HG02623 (cell line): ENCODE measurements around the gene RTL5.

Source experiments
- ATAC-seq: cut with Tn5 transposase; IDR thresholded peaks from one replicate; pipeline ENCODE4 v1.9.1; 2021; ENCODE audit warnings: moderate library complexity; ENCODE audit not compliant: unreplicated experiment

The RTL5 gene

GRCh38 chrX:72110051-72110875, 21.5 kb downstream of the RTL5 start:
- ATAC-seq = no peak

- no peak for ATAC-seq
These were observed 23.0 kb downstream of the RTL5 start for GRCh38 chrX:72108666-72109065.

DNA sequence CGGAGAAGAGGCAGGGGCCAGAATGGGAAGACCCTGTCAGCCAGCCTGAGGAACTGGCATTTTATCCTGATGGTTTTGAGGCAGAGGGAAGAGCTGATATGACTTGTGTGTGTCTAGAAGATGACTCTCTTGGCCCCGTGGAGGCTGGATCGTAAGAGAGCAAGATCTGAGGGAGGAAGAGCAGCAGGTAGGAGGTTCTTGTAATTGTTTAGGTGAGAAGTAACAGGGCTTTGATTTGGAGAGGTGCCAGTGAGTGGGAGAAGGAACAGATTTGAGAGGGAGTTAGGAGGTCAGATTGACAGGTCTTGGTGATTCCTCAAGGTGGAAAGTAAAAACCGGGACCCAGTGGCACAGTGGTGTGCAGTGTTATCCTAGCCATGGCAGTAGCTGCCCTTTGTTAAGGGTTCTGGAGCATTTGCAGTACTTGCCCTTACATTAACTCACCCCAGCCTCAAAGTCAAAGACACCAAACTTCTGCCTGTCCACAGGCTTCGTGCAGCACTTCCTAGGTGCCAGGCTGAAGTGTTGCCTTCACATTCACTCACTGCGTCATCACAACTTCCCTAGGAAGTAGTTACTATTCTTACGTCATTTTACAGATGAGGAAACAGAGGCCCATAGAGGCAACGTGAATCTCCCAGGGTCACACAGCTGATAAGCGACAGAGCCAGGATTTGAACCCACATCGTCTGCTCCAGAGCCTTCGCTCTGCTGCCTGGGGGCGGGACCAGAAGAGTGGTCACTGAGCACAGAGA, 23.7 kb downstream of the RTL5 start:
- no peak for ATAC-seq

DNA sequence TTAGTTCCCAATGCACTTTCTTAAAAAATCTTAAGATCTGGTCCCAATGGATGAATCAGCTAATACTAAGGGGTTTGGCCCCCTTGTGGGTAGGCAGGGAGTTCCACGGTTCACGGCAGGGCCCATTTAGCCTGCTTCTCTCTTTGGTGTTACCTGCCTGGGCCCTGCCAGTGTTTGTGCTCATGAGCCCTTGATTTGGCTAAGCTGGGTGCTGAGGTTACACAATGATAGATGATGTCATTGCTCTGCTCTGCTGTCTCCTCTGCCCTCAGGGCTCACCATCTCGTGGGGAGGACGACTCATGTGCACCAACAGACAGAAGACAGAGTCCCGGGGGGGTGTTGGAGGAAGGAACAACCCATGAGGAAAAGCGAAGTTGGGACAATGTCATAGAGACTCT, 24.4 kb downstream of the RTL5 start:
- ATAC-seq = no peak

DNA sequence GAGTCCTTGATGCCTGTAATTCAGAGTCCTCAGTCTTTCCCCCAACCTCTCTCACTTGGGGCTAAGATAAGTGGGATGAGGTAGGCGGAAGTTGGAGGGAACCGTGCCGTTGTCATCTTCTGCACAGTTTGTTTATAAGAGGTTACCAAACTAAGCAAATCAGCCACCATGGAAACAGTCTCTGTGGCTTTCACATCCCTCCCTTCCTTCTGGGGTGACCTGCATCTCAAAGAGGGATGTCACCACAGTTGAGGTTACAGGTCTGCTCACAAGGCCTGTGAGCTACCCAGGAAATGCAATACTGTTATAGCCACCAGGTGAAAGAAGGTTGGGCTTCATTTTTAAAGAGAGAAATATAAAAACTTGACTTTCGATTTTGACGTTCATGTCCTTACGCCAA, 26.3 kb downstream of the RTL5 start:
- ATAC-seq = peak; percentile 56

- ATAC-seq = no peak
These were observed 29.0 kb downstream of the RTL5 start for GRCh38 chrX:72102760-72103159.

DNA sequence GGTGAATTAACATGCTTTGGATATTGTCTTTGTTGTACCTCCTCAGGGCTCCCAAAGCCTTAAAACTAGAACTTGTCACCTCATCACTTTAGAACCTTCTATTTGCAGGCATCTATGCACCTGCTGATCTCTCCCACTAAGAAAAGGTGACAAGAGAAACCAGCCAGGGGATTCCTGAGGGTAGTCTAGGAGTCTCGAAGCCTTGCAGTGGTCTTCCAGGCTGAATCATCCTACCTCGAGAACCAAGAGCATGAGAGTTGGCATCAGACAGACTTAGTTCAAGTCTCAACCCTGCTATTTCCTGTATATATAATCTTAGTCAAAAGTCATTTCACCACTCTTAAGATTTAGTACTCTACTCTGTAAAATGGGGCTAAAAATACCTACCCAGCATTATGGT, 29.6 kb downstream of the RTL5 start:
- ATAC-seq = no peak

DNA sequence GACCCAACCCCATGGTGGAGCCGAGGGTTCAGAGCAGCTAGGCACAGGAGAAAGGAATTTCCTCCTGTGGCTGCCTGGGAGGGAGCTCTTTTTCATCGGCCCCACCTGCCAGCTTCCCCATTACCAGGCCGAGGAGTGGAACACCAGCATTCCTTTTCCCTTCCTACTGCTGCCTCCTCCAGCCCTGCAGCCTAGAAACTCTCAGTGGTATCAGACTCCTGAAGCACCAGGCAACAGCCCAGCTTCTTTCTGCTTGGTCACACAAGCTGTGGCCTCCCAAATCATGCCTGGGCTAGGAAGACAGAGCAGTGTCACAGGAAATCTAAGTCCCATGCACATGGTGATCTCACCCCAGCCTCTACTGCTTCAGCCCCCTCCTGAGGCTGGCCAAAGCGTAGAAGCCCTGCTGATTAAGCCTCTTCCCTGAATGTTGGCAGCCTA, 30.1 kb downstream of the RTL5 start:
- no peak for ATAC-seq

DNA sequence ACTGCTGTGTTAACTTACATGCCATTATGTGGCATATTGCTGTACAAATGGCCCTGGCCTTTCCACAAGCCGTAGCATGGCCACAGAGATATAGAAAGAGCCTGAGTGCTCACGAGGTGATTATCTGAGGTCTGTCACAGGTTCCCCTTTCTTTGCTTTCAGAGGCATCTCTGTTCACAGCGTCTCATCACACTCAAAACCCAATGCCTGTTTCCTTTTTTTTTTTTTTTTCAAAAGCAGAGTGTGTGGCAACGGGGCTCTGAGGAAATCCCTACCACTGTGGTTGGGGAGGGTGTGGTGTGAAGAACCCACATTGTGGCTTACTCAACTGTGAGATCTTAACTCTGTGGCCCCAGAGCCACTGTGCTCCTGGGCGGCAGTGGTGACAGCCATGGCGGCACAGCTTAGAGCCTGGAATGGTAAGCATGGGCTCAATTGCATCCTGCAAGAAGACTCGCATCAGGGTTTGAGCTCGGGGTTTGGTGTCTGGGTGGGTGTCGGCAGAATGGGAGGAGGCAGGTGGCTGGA, 30.8 kb downstream of the RTL5 start:
- peak; percentile 76 for ATAC-seq

DNA sequence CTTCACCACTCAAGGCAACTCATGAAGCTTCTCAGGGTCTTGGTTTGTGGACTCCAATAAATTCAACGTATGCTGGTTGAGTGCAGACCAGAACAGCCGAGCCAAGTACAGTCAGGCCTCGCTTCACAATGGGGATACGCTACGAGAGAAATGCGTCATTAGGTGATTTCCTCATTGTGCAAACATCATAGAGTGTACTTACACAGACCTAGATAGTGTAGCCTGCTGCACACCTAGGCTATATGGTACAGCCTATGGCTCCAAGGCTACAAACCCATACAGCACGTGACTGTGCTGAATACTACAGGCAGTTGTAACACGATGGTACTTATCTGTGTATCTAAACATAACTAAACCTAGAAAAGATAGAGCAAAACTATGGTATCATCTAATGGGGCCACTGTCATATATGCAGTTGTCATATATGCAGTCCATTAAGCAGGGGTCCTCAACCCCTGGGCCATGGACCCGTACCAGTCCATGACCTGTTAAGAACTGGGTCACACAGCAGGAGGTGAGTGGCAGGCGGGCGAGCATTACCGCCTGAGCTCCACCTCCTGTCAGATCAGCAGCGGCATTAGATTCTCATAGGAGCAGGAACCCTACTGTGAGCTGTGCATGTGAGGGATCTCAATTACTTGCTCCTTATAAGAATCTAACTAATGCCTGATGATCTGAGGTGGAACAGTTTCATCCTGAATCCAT, 31.5 kb downstream of the RTL5 start:
- no peak for ATAC-seq

DNA sequence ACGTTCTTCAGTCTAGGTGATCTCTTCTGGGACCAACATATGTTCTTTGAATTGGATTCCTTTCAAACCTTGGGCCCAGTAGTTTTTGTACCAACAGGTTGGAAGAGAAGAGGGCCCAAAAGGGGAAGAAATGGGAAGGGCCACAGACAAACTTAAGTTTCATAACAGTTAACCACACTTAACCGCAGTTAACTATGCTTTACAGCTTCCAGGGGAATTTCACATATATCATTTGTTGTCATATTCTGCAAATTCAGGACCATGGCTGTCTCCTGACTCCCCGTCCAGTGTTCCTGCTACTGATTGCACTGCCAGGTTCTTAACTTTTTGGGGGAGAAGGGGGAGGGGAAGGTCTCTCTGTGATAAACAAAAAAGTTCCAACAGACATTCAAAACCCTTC, 34.6 kb downstream of the RTL5 start:
- no peak for ATAC-seq

DNA sequence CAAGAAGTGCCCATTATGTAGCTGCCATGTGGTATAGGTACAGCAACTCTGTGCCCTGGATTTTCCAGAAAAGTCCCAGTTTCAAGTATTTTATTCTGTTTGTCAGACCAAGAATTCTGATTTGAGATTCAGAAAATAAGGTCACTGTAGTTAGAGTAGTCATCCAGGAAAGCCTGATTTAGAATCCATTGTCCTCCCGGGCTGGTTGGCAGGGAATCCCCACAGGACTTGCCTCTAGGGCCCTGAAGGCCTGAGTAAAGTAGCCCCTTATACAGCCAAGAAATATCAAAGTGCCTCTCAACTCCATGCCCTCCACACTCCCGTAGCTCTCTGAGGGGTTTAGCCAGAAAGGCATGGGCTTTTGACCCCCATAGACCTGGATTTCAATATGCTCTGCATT, 36.3 kb downstream of the RTL5 start:
- ATAC-seq = no peak

DNA sequence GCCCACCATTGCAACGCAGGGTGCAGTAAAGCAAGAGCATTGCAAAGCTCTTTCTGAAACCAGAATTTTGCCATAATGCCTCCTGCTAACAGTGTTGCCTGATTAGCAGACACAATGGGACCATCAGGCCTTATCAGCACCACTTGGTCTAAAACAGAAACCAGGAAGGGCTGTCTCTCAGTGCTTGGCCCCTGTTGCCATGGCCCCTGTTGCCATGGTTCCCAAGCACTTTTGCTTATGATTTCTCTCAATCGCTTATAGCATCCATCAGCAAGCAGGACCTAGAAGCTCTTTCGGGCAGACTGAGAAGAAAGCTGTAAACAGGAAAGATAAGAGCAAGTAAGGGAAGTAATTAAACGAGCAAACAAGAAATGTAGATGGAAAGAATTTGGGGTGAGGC, 36.8 kb downstream of the RTL5 start:
- ATAC-seq = peak; percentile 78

GRCh38 chrX:72089254-72089653, 42.5 kb downstream of the RTL5 start:
- ATAC-seq = no peak

DNA sequence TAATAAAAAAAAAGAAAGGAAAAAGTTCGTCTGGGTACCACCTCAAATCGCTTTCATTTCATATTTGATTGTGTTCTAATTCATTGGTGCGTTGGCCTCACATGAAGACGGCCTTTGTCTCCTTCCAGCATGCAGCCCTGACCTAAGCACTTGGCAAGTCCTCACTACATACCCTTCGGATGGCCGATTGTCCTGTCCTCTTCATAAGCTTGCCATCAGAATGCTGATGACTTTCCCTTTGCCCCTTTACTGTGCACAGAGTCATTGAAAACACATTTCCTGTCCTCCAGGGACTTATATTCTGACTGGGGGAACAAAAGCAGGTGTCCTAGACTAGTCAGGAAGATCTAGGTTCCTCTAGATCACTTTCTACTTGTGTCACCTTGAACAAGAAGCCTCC, 43.0 kb downstream of the RTL5 start:
- no peak for ATAC-seq

DNA sequence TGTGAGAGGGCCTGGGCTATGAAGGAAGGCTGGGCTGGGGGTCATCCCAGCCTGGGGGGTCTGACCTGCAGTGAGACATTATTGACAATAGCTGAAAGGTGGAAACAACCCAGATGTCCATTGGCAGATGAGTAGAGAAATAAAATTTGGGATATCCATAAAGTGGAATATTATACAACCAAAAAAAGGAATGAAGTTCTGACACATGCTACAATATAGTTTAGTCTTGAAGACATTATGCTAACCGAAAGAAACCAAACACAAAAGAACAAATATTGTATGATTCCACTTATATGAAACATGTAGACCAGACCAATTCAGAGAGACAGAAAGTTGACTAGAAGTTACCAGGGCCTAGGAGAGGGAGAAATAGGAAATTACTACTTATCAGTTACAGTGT, 44.7 kb downstream of the RTL5 start:
- ATAC-seq = no peak

DNA sequence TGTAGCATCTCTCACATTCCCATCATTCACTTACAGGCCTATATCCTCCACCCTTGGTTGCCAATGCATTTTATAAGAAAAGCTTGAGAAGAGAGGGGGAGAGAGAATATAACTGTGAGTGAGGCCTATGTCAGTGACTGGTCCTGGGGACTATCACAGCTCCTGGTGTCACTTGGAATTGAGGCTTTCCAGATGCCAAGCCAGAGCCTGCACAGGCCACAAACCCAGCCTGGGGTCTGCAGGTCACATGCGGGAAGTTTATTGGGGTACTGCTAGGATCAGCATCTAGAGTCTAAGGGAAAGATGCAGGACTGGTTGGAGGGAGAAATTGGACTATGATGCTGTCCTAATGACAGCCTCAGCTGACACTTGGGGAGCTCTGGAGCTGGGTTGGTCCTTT, 47.6 kb downstream of the RTL5 start:
- no peak for ATAC-seq

DNA sequence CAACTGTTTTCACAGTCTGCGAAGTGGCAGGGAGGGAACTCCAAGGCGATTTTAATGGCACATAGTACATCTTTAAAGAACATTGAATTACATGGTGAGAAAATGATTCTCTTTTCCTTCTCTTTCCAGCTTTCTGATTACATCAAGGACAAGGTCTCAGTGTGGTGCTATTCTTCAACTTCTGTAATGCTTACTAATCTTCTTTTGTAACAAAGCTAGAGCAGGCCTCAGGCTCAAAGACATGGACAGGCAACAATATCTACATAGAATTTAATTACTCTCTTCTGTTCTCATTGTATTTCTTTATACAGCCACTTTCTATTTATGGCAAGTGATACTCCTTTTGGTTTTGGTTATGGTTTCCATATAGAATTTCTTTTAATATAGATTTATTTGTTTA, 48.4 kb downstream of the RTL5 start:
- no peak for ATAC-seq

DNA sequence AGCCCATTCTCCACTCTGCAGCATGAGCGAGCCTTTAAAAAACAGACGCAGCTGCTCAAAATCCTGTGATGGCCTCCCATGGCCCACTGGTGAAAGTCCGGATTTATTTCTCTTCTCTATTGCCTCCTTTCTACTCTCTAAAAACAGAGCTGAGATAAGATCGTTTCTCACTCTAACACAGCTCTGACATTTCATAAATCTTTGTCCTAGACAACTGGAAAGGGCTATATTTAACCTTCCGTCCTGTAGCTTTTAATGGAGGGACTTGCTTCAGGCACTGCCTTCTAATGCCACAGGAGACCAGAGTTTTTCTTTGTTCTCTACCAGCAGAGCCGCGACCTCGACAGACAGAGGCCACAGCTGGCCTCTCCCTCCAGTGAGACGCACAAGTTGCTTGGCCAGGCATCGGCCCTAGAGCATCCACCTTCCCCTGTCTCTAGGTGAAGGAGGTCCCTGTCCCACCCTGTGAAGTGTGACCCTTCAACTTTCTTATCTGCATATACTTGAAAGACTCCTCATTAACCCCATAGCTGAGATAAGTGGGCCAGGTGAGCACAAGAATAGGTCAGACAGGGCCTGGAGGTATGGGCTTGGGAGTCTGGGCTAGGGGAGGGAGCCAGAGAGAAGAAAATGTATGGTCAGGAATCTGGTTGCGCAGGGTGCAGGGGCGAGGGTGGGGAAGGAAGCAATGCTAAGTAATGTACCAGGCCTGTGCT, 50.0 kb downstream of the RTL5 start:
- no peak for ATAC-seq

DNA sequence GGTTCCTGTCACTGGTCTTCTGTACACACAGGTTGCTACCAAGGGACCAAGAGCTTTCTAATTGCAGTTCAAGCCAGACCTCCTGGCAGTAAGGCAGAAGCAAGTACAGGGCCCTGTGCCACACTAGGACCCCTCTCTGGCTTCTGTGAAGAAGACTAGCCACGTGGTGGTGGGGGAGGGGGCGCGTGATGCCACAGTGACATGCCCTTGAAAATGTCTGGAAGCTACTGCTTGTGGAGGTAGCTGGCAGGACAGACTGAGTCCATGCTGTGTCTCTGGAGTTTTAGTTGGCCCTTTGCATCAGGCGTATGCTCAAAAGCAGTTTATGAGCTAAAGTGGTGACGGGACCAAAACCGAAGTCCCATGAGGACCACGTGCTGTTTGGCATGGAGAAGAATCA, 50.9 kb downstream of the RTL5 start:
- ATAC-seq = no peak

GRCh38 chrX:72080150-72080549, 51.6 kb downstream of the RTL5 start:
- ATAC-seq = no peak
